Right lobe of liver (tissue), 4 donors: ENCODE results near the gene RBM33.

Experiments
- POLR2A ChIP-seq: fragments of 450-650 bp; IDR thresholded peaks from one replicate; pipeline ENCODE4 v1.6.1; 2017; ENCODE audit warnings: antibody characterized with exemption, mild to moderate bottlenecking
- TF ChIP-seq, protein P1 (sequence below), 4 donors: fragments of 200-600 bp in 3 of 4; fragments of 450-650 bp in 1 of 4; IDR thresholded peaks; one replicate each; pipeline versions ENCODE4 v1.5.1 to v1.8.0; 2016 to 2022; ENCODE audit warnings: antibody characterized with exemption in 4 of 4, mild to moderate bottlenecking in 2 of 4
- donor health status: DM: no; HTN: no; CAD: no.
- donor health status: DM: no; HTN: no; CAD: no.
- donor health status: DM: no; HTN: yes; CAD: no.

DNA sequence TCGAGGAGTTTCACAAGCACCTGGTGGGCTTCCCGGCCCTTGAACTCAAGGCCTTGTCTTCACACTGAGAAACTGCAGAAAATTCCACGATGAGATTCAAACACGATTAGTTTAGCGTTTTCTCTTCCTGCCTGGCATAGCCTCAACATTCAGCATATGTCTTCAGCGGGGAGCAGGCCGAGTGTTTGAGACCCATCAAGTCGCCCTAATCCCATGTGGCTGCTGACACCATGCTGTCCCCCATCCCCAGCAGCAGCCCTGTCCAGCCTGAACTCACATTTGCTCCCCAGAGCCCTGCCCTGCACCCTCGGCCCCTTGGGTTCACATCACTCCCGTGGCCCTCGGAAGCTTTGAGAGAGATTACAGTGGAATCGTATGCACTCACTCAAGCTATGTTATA, 35.3 kb upstream of the RBM33 start:
- no peak for TF ChIP-seq POLR2A
- TF ChIP-seq, protein P1, sequence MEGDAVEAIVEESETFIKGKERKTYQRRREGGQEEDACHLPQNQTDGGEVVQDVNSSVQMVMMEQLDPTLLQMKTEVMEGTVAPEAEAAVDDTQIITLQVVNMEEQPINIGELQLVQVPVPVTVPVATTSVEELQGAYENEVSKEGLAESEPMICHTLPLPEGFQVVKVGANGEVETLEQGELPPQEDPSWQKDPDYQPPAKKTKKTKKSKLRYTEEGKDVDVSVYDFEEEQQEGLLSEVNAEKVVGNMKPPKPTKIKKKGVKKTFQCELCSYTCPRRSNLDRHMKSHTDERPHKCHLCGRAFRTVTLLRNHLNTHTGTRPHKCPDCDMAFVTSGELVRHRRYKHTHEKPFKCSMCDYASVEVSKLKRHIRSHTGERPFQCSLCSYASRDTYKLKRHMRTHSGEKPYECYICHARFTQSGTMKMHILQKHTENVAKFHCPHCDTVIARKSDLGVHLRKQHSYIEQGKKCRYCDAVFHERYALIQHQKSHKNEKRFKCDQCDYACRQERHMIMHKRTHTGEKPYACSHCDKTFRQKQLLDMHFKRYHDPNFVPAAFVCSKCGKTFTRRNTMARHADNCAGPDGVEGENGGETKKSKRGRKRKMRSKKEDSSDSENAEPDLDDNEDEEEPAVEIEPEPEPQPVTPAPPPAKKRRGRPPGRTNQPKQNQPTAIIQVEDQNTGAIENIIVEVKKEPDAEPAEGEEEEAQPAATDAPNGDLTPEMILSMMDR (IDR thresholded peaks at IDR 0.05) = no peak
